Measurements from ENCODE around the gene PSME4. TPM values are rescaled to one million over a fixed set of nuclear protein-coding genes. Genes with fewer than 3 reads are reported as not detected.
"Not testable (repeated sequence)": the region's sequence is repeated elsewhere in the genome, so short reads cannot be mapped to it uniquely, and the experiment has no call there.

PSME4 gene
- total RNA-seq, 2 donors from 2014 or later = 64.5 to 80.4 TPM

- Mint-ChIP-seq H3K27me3 (no peaks in the 10 kb centered on the region), H3K27ac (no peak overlapping the region), H3K4me1 (no peaks in the 10 kb centered on the region), H3K36me3 (ENCODE audit: low read depth) (no peaks in the 10 kb centered on the region), H3K4me3 (no peak overlapping the region)
- DNase-seq = no peak
- no peak for ATAC-seq
- no peaks in the 10 kb centered on the region for H3K9me3 ChIP-seq (ENCODE audit: control insufficient read depth, low read length, poor library complexity, severe bottlenecking)
These were observed 141.4 kb downstream of the PSME4 start for GRCh38 chr2:53829273-53829979.

- ATAC-seq = no peak
These were observed 142.5 kb downstream of the PSME4 start for GRCh38 chr2:53828331-53828730.

DNA sequence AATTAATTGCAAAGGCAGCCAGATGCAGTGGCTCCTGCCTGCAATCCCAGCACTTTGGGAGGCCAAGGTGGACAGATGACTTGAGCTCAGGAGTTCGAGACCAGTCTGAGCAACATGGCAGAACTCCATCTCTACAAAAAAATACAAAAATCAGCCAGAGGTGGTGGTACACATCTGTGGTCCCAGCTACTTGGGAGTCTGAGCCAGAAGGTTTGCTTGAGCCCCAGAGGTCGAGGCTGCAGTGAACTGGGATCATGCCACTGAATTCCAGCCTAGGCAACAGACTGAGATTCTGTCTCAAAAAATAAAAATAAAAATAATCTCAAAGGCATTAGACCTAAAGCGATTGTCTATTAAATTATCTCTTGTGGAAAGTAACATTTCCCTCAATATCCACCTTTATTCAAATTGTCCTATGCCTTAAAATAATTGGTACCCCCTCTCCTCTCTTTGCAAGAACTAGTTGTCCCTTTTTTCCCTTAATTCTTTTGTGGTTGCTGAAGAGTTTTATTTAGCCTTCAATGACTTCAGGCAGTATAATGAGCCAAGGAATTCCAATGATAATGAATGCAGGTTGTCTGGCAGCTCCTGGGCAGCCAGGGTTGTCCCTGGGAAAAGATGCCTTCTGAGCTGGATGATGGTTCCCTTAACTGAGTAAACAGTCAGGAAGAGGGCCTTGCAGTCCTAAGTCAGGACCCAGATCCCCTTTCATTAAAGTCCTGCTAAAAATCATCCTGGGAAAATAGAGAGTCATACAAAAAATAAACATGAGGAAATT lies 143.2 kb downstream of the PSME4 start:
- Mint-ChIP-seq H3K4me3 (no peak overlapping the region), H3K27ac (no peak overlapping the region), H3K27me3 (no peaks in the 10 kb centered on the region), H3K36me3 (ENCODE audit: low read depth) (no peaks in the 10 kb centered on the region), H3K4me1 (no peaks in the 10 kb centered on the region)
- DNase-seq = no peak
- ATAC-seq = no peak
- no peaks in the 10 kb centered on the region for H3K9me3 ChIP-seq (ENCODE audit: control insufficient read depth, low read length, poor library complexity, severe bottlenecking)

More at GRCh38 chr2:53828331-53828730, 142.5 kb downstream of the PSME4 start:
- no peak for DNase-seq
- H3K4me1 Mint-ChIP-seq = no peaks in the 10 kb centered on the region
- H3K36me3 Mint-ChIP-seq (ENCODE audit: low read depth) = no peaks in the 10 kb centered on the region
- no peak overlapping the region for H3K4me3 Mint-ChIP-seq
- no peaks in the 10 kb centered on the region for H3K27me3 Mint-ChIP-seq
- no peak overlapping the region for H3K27ac Mint-ChIP-seq
- H3K9me3 ChIP-seq (ENCODE audit: control insufficient read depth, low read length, poor library complexity, severe bottlenecking) = no peaks in the 10 kb centered on the region

- H3K4me3 Mint-ChIP-seq = no peak overlapping the region
- H3K9me3 ChIP-seq (ENCODE audit: control insufficient read depth, low read length, poor library complexity, severe bottlenecking) = no peaks in the 10 kb centered on the region
- ATAC-seq (no peak), DNase-seq (no peak)
- no peaks in the 10 kb centered on the region for H3K27me3 Mint-ChIP-seq
- H3K36me3 Mint-ChIP-seq (ENCODE audit: low read depth) = no peaks in the 10 kb centered on the region
- H3K4me1 Mint-ChIP-seq = no peaks in the 10 kb centered on the region
- H3K27ac Mint-ChIP-seq = no peak overlapping the region
These were observed 144.0 kb downstream of the PSME4 start for GRCh38 chr2:53826587-53827397.

DNA sequence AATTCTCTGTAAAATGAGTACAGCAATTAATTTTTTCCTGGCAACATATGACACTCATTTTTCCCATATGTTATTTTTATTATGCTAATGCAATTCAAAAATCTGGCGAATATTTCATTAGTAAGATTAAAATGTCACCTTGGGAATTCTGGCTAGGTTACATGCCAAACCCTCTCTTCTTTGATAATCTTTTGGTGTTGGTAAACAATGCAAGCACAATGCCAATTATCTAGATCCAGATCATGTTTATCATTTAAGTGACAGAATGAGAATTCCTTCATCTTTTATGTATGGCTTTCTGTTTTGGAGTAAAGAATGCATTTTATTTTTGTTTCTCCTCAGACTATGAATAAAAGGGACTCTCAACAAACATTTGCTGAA lies 144.8 kb downstream of the PSME4 start:
- H3K4me1 Mint-ChIP-seq = no peaks in the 10 kb centered on the region
- no peaks in the 10 kb centered on the region for H3K36me3 Mint-ChIP-seq (ENCODE audit: low read depth)
- DNase-seq (no peak), ATAC-seq (no peak)
- H3K9me3 ChIP-seq (ENCODE audit: control insufficient read depth, low read length, poor library complexity, severe bottlenecking) = no peaks in the 10 kb centered on the region
- no peak overlapping the region for H3K4me3 Mint-ChIP-seq
- H3K27me3 Mint-ChIP-seq = no peaks in the 10 kb centered on the region
- no peak overlapping the region for H3K27ac Mint-ChIP-seq

DNA sequence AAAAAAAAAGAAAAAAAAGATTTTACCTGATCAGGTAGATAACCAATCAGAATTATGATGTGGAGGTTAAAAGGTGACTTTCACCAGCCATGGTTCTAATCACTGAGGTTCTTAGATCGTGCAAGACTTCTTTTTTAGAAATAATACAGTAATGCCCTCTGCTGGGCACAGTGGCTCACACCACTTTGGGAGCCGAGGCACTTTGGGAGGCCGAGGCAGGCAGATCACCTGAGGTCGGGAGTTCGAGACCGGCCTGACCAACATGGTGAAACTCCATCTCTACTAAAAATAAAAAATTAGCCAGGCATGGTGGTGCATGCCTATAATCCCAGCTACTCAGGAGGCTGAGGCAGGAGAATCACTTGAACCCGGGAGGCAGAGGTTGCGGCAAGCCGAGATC lies 147.2 kb downstream of the PSME4 start:
- H3K27ac Mint-ChIP-seq; H3K9me3 ChIP-seq (ENCODE audit: control insufficient read depth, low read length, poor library complexity, severe bottlenecking); H3K36me3 Mint-ChIP-seq (ENCODE audit: low read depth); H3K4me1 Mint-ChIP-seq; ATAC-seq; H3K27me3 Mint-ChIP-seq; DNase-seq; H3K4me3 Mint-ChIP-seq: not testable (repeated sequence)

DNA sequence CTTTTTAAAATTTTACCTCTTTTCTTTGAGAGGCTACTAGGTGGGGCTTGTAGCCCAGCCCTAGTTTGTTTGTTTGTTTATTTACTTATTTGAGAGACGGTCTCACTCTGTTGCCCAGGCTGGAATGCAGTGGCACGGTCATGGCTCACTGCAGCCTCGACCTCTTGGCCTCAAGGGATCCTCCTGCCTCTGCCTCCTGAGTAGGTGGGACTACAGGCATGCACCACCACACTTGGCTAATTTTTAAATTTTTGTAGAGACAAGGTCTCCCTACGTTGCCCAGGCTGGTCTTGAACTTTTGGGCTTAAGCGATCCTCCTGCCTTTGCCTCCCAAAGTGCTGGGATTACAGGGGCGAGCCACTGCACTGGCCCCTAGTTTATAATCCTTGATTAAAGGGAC lies 149.0 kb downstream of the PSME4 start:
- H3K27me3 Mint-ChIP-seq = no peaks in the 10 kb centered on the region
- no peak overlapping the region for H3K4me3 Mint-ChIP-seq
- H3K4me1 Mint-ChIP-seq = peaks cover 2% of the 10 kb centered on the region
- DNase-seq (no peak), ATAC-seq (no peak)
- peaks cover under 1% of the 10 kb centered on the region for H3K36me3 Mint-ChIP-seq (ENCODE audit: low read depth)
- H3K27ac Mint-ChIP-seq = peak overlapping the region; percentile 32
- H3K9me3 ChIP-seq (ENCODE audit: control insufficient read depth, low read length, poor library complexity, severe bottlenecking) = no peaks in the 10 kb centered on the region

- H3K9me3 ChIP-seq (ENCODE audit: control insufficient read depth, low read length, poor library complexity, severe bottlenecking) = no peaks in the 10 kb centered on the region
These were observed 150.1 kb downstream of the PSME4 start for GRCh38 chr2:53820711-53821110.

GRCh38 chr2:53820048-53820447 lies 150.7 kb downstream of the PSME4 start:
- peaks cover 3% of the 10 kb centered on the region for H3K36me3 Mint-ChIP-seq (ENCODE audit: low read depth)
- DNase-seq (no peak), ATAC-seq (no peak)
- peaks cover 2% of the 10 kb centered on the region for H3K4me1 Mint-ChIP-seq
- no peak overlapping the region for H3K4me3 Mint-ChIP-seq
- no peaks in the 10 kb centered on the region for H3K9me3 ChIP-seq (ENCODE audit: control insufficient read depth, low read length, poor library complexity, severe bottlenecking)
- no peaks in the 10 kb centered on the region for H3K27me3 Mint-ChIP-seq
- H3K27ac Mint-ChIP-seq = peak overlapping the region; percentile 24

More at GRCh38 chr2:53820711-53821110, 150.1 kb downstream of the PSME4 start:
- peaks cover 2% of the 10 kb centered on the region for H3K4me1 Mint-ChIP-seq
- no peak overlapping the region for H3K27ac Mint-ChIP-seq
- H3K27me3 Mint-ChIP-seq = no peaks in the 10 kb centered on the region
- H3K4me3 Mint-ChIP-seq = no peak overlapping the region
- ATAC-seq = no peak
- DNase-seq = no peak
- peaks cover 3% of the 10 kb centered on the region for H3K36me3 Mint-ChIP-seq (ENCODE audit: low read depth)

GRCh38 chr2:53819634-53820033 lies 151.2 kb downstream of the PSME4 start:
- no peak overlapping the region for H3K4me3 Mint-ChIP-seq
- ATAC-seq (no peak), DNase-seq (no peak)
- no peaks in the 10 kb centered on the region for H3K27me3 Mint-ChIP-seq
- H3K27ac Mint-ChIP-seq = peak overlapping the region; percentile 24
- no peaks in the 10 kb centered on the region for H3K9me3 ChIP-seq (ENCODE audit: control insufficient read depth, low read length, poor library complexity, severe bottlenecking)
- H3K4me1 Mint-ChIP-seq = peaks cover 2% of the 10 kb centered on the region
- peaks cover 3% of the 10 kb centered on the region for H3K36me3 Mint-ChIP-seq (ENCODE audit: low read depth)

- ATAC-seq = no peak
- no peaks in the 10 kb centered on the region for H3K27me3 Mint-ChIP-seq
- no peaks in the 10 kb centered on the region for H3K9me3 ChIP-seq (ENCODE audit: control insufficient read depth, low read length, poor library complexity, severe bottlenecking)
- no peak overlapping the region for H3K4me3 Mint-ChIP-seq
- no peak overlapping the region for H3K27ac Mint-ChIP-seq
- peaks cover 3% of the 10 kb centered on the region for H3K36me3 Mint-ChIP-seq (ENCODE audit: low read depth)
- DNase-seq = no peak
- H3K4me1 Mint-ChIP-seq = peaks cover 2% of the 10 kb centered on the region
These were observed 151.8 kb downstream of the PSME4 start for GRCh38 chr2:53818854-53819435.

Data from T-helper 17 cell (primary cell).